Heart right ventricle (tissue), 16 donors: ENCODE measurements around the gene ANKRD6. TPM values are rescaled to one million over a fixed set of nuclear protein-coding genes. Genes with fewer than 3 reads are reported as not detected.
"Not testable (repeated sequence)": the region's sequence is repeated elsewhere in the genome, so short reads cannot be mapped to it uniquely, and the experiment has no call there.

Experiments
- ATAC-seq, 8 donors: fragments of 200-7000 bp; cut with Tn5 transposase; one replicate each; pipeline ENCODE4 v1.9.1; 2020; ENCODE audit warnings: mild to moderate bottlenecking in 8 of 8, moderate library complexity in 8 of 8, moderate number of reproducible peaks in 1 of 8
- DNase-seq, 2 donors: peaks; one replicate each; pipeline ENCODE4 v3.0.0-alpha.2; 2020
- H3K27ac ChIP-seq, 10 donors: fragments of 200-600 bp; sonication (generic) in 2 of 10; one replicate each; pipeline versions ENCODE4 v1.5.0 to v1.8.0; 2020 to 2022; ENCODE audit warnings: mild to moderate bottlenecking in 3 of 10
- H3K27me3 ChIP-seq, 7 donors: fragments of 200-600 bp; one replicate each; pipeline ENCODE4 v1.8.0; 2021 to 2022; ENCODE audit warnings: mild to moderate bottlenecking in 2 of 7
- H3K36me3 ChIP-seq, 9 donors: fragments of 200-600 bp; sonication (generic) in 1 of 9; one replicate each; pipeline versions ENCODE4 v1.5.0 to v1.8.0; 2020 to 2022; ENCODE audit warnings: mild to moderate bottlenecking in 2 of 9
- H3K4me1 ChIP-seq, 9 donors: fragments of 200-600 bp; sonication (generic) in 1 of 9; one replicate each; pipeline versions ENCODE4 v1.5.0 to v1.8.0; 2020 to 2022; ENCODE audit warnings: mild to moderate bottlenecking in 4 of 9
- H3K4me3 ChIP-seq, 10 donors: fragments of 200-600 bp; sonication (generic) in 2 of 10; one replicate each; pipeline versions ENCODE4 v1.5.0 to v1.8.0; 2020 to 2022; ENCODE audit warnings: mild to moderate bottlenecking in 7 of 10, moderate library complexity in 2 of 10
- H3K9me3 ChIP-seq, 11 donors: fragments of 200-600 bp in 10 of 11; sonication (generic) in 2 of 11; one replicate each; pipeline versions ENCODE4 v1.5.0 to v1.8.0; 2013 to 2022; ENCODE audit warnings: mild to moderate bottlenecking in 2 of 11, control low read depth in 1 of 11, moderate library complexity in 1 of 11
- CTCF ChIP-seq, 9 donors: fragments of 200-600 bp; sonication (generic) in 2 of 9; IDR thresholded peaks; one replicate each; pipeline versions ENCODE4 v1.5.0 to v1.8.0; 2021 to 2022; ENCODE audit warnings: antibody characterized with exemption in 9 of 9, mild to moderate bottlenecking in 5 of 9, moderate library complexity in 1 of 9
- WGBS, 2 donors: extraction: QIAGEN DNeasy Blood & Tissue Kit; methylation state at CpG; one replicate each; pipeline ENCODE4 v1.1.7; 2013; ENCODE audit warnings: inconsistent platforms in 1 of 2; 5-methylcytosine and 5-hydroxymethylcytosine counted together
- intact Hi-C, 10 donors: fragments of 100-400 bp; cut with DNase I; formaldehyde crosslinking; loops; one replicate each; pipeline versions ENCODE4 v1.11.1 to v1.14.2; 2022
- polyA plus RNA-seq, 2 donors: library from polyadenylated mRNA; stranded (reverse); fragments of 200-250 nt; gene quantifications; one replicate each; pipeline ENCODE4 v1.2.3, GENCODE V29; 2013
- total RNA-seq, 10 donors: library from RNA; stranded (reverse); fragmentation: NEBNext Ultra II Directional in 3 of 10; extraction: Animal tissue kit (Norgen Biotek cat#: 25700) in 3 of 10; gene quantifications; one replicate each; pipeline versions ENCODE4 v1.2.1 to v1.2.4, GENCODE V29; 2021 to 2023
- donor health status: Arrhythmogenic right ventricular cardiomyopathy.
- donor health status: ischemic (EF 13 %, LVEDD 7.1; RV severe dilation, severe dysfunction).
- donor health status: healthy with polysubstance abuse.
- donor health status: DM: no; HTN: yes; CAD: no.
- donor health status: DM: no; HTN: no; CAD: no.
- donor health status: ischemic (EF 25% LVEDD 6.9; RV normal size, moderate dysfunction).
- donor health status: ischemic (EF 25% LVEDD 5.7; RV mildly dilated, moderate dysfunction).
- donor health status: healthy.
- donor health status: DM: yes; HTN: yes; CAD: no.
- donor health status: Ischemic cardiomyopathy.
- donor health status: ischemic (EF 35%, LVEDD 5.7; RV mildly dilated, moderate dysfunction).
- donor health status: nonischemic (EF 11% LVEDD 7.7; RV severe dilation, severe dysfunction).
- donor health status: DM: yes; HTN: yes; CAD: no.
- donor health status: PGD.
- donor health status: ischemic (EF 29% LVEDD 5.4; RV normal size, mild dysfunction).
- donor health status: nonischemic (EF 23%, LVEDD 6.1; RV moderate dilation, normal function).

ANKRD6 gene
- total and polyA plus RNA-seq, 12 donors, result 2.0 to 18.2 (median 9.6) TPM

- H3K36me3 ChIP-seq, result peaks cover 0 to 54% (median 6%) of the 10 kb centered on the region in 9 donors
- H3K9me3 ChIP-seq, result no peaks in the 10 kb centered on the region
- no peak overlapping the region for H3K4me3 ChIP-seq
- DNase-seq, result no peak
- H3K27ac ChIP-seq, result no peak overlapping the region
- no peak for TF ChIP-seq CTCF (IDR thresholded peaks at IDR 0.05)
- 92% methylated on average over 4 of the region's 4 CpGs for WGBS, 2 donors
- H3K27me3 ChIP-seq, result no peaks in the 10 kb centered on the region
- no peak for ATAC-seq
- H3K4me1 ChIP-seq, result peaks cover 3 to 31% (median 18%) of the 10 kb centered on the region in 9 donors
- intact Hi-C loops, result no loop called here
Observed at GRCh38 chr6:89640804-89641203, 207.9 kb downstream of the ANKRD6 start.

GRCh38 chr6:89641581-89641980, 208.6 kb downstream of the ANKRD6 start:
- H3K9me3 ChIP-seq, H3K27ac ChIP-seq, H3K27me3 ChIP-seq, intact Hi-C loops, ATAC-seq, H3K4me3 ChIP-seq, DNase-seq: not testable (repeated sequence)
- Histone ChIP-seq H3K4me1 (peaks cover 3 to 31% (median 18%) of the 10 kb centered on the region in 9 donors), H3K36me3 (peaks cover 0 to 54% (median 8%) of the 10 kb centered on the region in 9 donors)
- 99 to 100% methylated on average over 3 of the region's 3 CpGs for WGBS, 2 donors

GRCh38 chr6:89642956-89643355, 210.0 kb downstream of the ANKRD6 start:
- DNase-seq (no peak), ATAC-seq (no peak)
- Histone ChIP-seq H3K36me3 (peaks cover 0 to 60% (median 13%) of the 10 kb centered on the region in 9 donors), H3K4me3 (no peak overlapping the region), H3K9me3 (no peaks in the 10 kb centered on the region), H3K27ac (no peak overlapping the region), H3K4me1 (peaks cover 0 to 23% (median 10%) of the 10 kb centered on the region in 9 donors), H3K27me3 (no peaks in the 10 kb centered on the region)
- TF ChIP-seq CTCF (IDR thresholded peaks at IDR 0.05), result no peak
- intact Hi-C loops, result no loop called here
- 73 to 94% methylated on average over 3 of the region's 3 CpGs for WGBS, 2 donors

DNA sequence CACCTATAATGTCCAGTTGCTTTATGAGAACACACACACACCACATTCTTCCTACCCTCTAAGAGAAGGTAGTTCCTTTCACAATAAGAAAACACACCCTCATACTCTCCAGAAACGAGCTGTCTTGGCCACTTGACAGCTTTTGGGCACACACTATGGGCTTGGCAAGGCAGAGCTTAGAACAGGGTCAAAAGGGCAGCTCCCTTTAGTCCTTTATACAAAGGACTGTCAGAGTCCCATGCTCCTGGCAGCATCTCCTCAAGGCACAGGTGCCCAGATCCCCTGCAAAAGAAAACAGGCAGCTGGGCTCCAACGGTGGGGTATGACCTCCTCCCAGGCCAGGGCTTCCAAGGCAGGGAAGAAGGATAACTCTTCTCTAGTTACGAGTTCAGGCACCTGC, 210.5 kb downstream of the ANKRD6 start:
- H3K4me1 ChIP-seq, result peaks cover 0 to 21% (median 9%) of the 10 kb centered on the region in 9 donors
- intact Hi-C loops, result no loop called here
- 42 to 49% methylated on average over 3 of the region's 3 CpGs for WGBS, 2 donors
- H3K27me3 ChIP-seq, result no peaks in the 10 kb centered on the region
- DNase-seq, result peak in 1 of 2 donors; percentile 13
- TF ChIP-seq CTCF (IDR thresholded peaks at IDR 0.05), result no peak
- ATAC-seq, result peak in 1 of 8 donors; percentile 43
- no peaks in the 10 kb centered on the region for H3K9me3 ChIP-seq
- no peak overlapping the region for H3K4me3 ChIP-seq
- H3K36me3 ChIP-seq, result peaks cover 0 to 65% (median 13%) of the 10 kb centered on the region in 9 donors
- no peak overlapping the region for H3K27ac ChIP-seq

GRCh38 chr6:89644864-89645263, 211.9 kb downstream of the ANKRD6 start:
- no peak for TF ChIP-seq CTCF (IDR thresholded peaks at IDR 0.05)
- H3K27me3 ChIP-seq, result no peaks in the 10 kb centered on the region
- intact Hi-C loops, result no loop called here
- peaks cover 0 to 79% (median 19%) of the 10 kb centered on the region in 9 donors for H3K36me3 ChIP-seq
- H3K4me3 ChIP-seq, result no peak overlapping the region
- H3K4me1 ChIP-seq, result peaks cover 0 to 11% (median 0%) of the 10 kb centered on the region in 9 donors
- 88 to 94% methylated on average over 4 of the region's 4 CpGs for WGBS, 2 donors
- H3K9me3 ChIP-seq, result no peaks in the 10 kb centered on the region
- DNase-seq (no peak), ATAC-seq (no peak)
- no peak overlapping the region for H3K27ac ChIP-seq
